K562 (cell line): ENCODE results near the gene CFAP92. TPM values are rescaled to one million over a fixed set of nuclear protein-coding genes. Genes with fewer than 3 reads are reported as not detected.

Source experiments
- ADNP ChIP-seq: fragments of 200-800 bp; sonication (Bioruptor generic); IDR thresholded peaks from 2 replicates; pipeline ENCODE4 v1.6.1; 2016; ENCODE audit warnings: missing genetic modification characterization, missing compliant biosample characterization
- ATF7 ChIP-seq: fragments of 450-650 bp; IDR thresholded peaks from 2 replicates; pipeline ENCODE4 v1.7.1; 2014; ENCODE audit warnings: mild to moderate bottlenecking, moderate library complexity
- BACH1 ChIP-seq: fragments of 200-800 bp; sonication (Bioruptor generic); IDR thresholded peaks from 2 replicates; pipeline ENCODE4 v1.6.1; 2016; ENCODE audit warnings: missing genetic modification characterization, missing compliant biosample characterization
- ELF4 ChIP-seq: fragments of 450-650 bp; formaldehyde crosslinking; IDR thresholded peaks from 2 replicates; pipeline ENCODE4 v1.4.0; 2022; ENCODE audit warnings: missing genetic modification characterization
- FOXP1 ChIP-seq: sonication (generic); formaldehyde crosslinking; IDR thresholded peaks from 2 replicates; pipeline ENCODE4 v1.8.0; 2022; ENCODE audit warnings: mild to moderate bottlenecking, missing genetic modification reagents
- HDAC8 ChIP-seq: fragments of 450-650 bp; IDR thresholded peaks from 2 replicates; pipeline ENCODE4 v1.6.1; 2016; ENCODE audit warnings: mild to moderate bottlenecking, missing genetic modification characterization, moderate library complexity, missing compliant biosample characterization
- ILF3 ChIP-seq: fragments of 450-650 bp; IDR thresholded peaks from 2 replicates; pipeline ENCODE4 v1.6.1; 2018; ENCODE audit warnings: antibody characterized with exemption, mild to moderate bottlenecking, moderate library complexity, borderline replicate concordance
- KLF6 ChIP-seq: fragments of 250-450 bp; sonication (Bioruptor Pico); IDR thresholded peaks from 2 replicates; pipeline ENCODE4 v1.4.0; 2020; ENCODE audit warnings: mild to moderate bottlenecking, moderate library complexity, borderline replicate concordance
- NR1H2 ChIP-seq: sonication (generic); formaldehyde crosslinking; IDR thresholded peaks from 2 replicates; pipeline ENCODE4 v1.4.0; 2020; ENCODE audit warnings: mild to moderate bottlenecking, missing genetic modification reagents
- RFX7 ChIP-seq: fragments of 250-450 bp; sonication (Bioruptor Pico); IDR thresholded peaks from 2 replicates; pipeline ENCODE4 v1.5.1; 2021; ENCODE audit warnings: mild to moderate bottlenecking
- SIN3B ChIP-seq: fragments of 450-650 bp; IDR thresholded peaks from 2 replicates; pipeline ENCODE4 v1.6.1; 2017; ENCODE audit warnings: low read depth, mild to moderate bottlenecking, moderate library complexity
- TAF9B ChIP-seq: fragments of 450-650 bp; IDR thresholded peaks from 2 replicates; pipeline ENCODE4 v1.6.1; 2018; ENCODE audit warnings: mild to moderate bottlenecking; ENCODE audit not compliant: partially characterized antibody
- ZBTB9 ChIP-seq: fragments of 450-650 bp; formaldehyde crosslinking; IDR thresholded peaks from 2 replicates; pipeline ENCODE4 v1.4.0; 2020; ENCODE audit warnings: mild to moderate bottlenecking, moderate library complexity
- ZNF133 ChIP-seq: fragments of 250-450 bp; sonication (Bioruptor Pico); IDR thresholded peaks from 2 replicates; pipeline ENCODE4 v1.4.0; 2020; ENCODE audit warnings: mild to moderate bottlenecking
- ZNF316 ChIP-seq: fragments of 450-650 bp; IDR thresholded peaks from 2 replicates; pipeline ENCODE4 v1.6.1; 2016
- ZNF57 ChIP-seq: fragments of 450-650 bp; formaldehyde crosslinking; IDR thresholded peaks from 2 replicates; pipeline ENCODE4 v1.4.0; 2020; ENCODE audit warnings: mild to moderate bottlenecking, moderate library complexity
- ZNF644 ChIP-seq: fragments of 200-800 bp; sonication (Bioruptor generic); IDR thresholded peaks from 2 replicates; pipeline ENCODE4 v1.6.1; 2016; ENCODE audit warnings: low read depth, missing genetic modification characterization, missing compliant biosample characterization
- ZNF707 ChIP-seq: fragments of 250-450 bp; sonication (Bioruptor Pico); conservative IDR thresholded peaks from 2 replicates; pipeline ENCODE4 v1.8.0; 2022; ENCODE audit warnings: inconsistent platforms, mild to moderate bottlenecking, moderate library complexity
- ZNF766 ChIP-seq: fragments of 200-800 bp; sonication (Bioruptor generic); conservative IDR thresholded peaks from 2 replicates; pipeline ENCODE4 v1.6.1; 2016; ENCODE audit warnings: missing genetic modification characterization, missing compliant biosample characterization
- polyA plus RNA-seq, 8 experiments: library from polyadenylated mRNA; depleted of rRNA in 4 of 8; stranded (reverse) in 5 of 8; unstranded in 3 of 8; fragments of >200 nt; fragmentation: Nextera tagmentation in 2 of 8; fragmentation: Illumina TruSeq in 1 of 8; extraction: Ambion mirVana in 2 of 8; extraction: Trizol in 1 of 8; gene quantifications; 2 replicates each; pipeline versions ENCODE4 v1.2.1 to v1.2.3, GENCODE V29; 2011 to 2014; ENCODE audit warnings: inconsistent platforms in 1 of 8, missing spikeins in 1 of 8
- total RNA-seq, 7 experiments: library from RNA; depleted of rRNA in 6 of 7; stranded (reverse); fragments of >200 nt in 6 of 7; fragmentation: Illumina TruSeq in 2 of 7; extraction: Trizol in 2 of 7; gene quantifications; 2 replicates each; pipeline versions ENCODE4 v1.2.1 to v1.2.3, GENCODE V29; 2011 to 2021; ENCODE audit warnings: low replicate concordance in 1 of 7
- TF ChIP-seq, protein P1 (sequence below): fragments of 450-650 bp; IDR thresholded peaks from 2 replicates; pipeline ENCODE4 v1.6.1; 2014; ENCODE audit warnings: low read depth, mild to moderate bottlenecking, moderate library complexity, borderline replicate concordance
- TF ChIP-seq, protein P2 (sequence below), 2 experiments: fragments of 250-450 bp in 1 of 2; fragments of 450-650 bp in 1 of 2; sonication (Bioruptor Pico) in 1 of 2; IDR thresholded peaks; 2 replicates each; pipeline versions ENCODE4 v1.6.1 to v1.8.0; 2016 to 2021; ENCODE audit warnings: mild to moderate bottlenecking in 2 of 2, moderate library complexity in 2 of 2, missing compliant biosample characterization in 1 of 2, missing genetic modification characterization in 1 of 2
- TF ChIP-seq, protein P3 (sequence below), 2 experiments: fragments of 150-350 bp in 1 of 2; IDR thresholded peaks; 2 replicates each; pipeline ENCODE4 v1.6.1; 2012 to 2016; ENCODE audit warnings: low read depth in 2 of 2, low read length in 2 of 2, mild to moderate bottlenecking in 1 of 2, moderate library complexity in 1 of 2

CFAP92 gene
- total and polyA plus RNA-seq, 9 of the 15 experiments (the other 6 are each of a cell fraction or from before 2014, with no cell fraction given): 0.06 to 0.62 (median 0.36) TPM

- TF ChIP-seq SIN3B: no peak
- no peak for TF ChIP-seq TAF9B
- no peak for TF ChIP-seq FOXP1
- no peak for TF ChIP-seq ZBTB9 (CRISPR knock-in tag)
- TF ChIP-seq NR1H2: no peak
- TF ChIP-seq, protein P1, sequence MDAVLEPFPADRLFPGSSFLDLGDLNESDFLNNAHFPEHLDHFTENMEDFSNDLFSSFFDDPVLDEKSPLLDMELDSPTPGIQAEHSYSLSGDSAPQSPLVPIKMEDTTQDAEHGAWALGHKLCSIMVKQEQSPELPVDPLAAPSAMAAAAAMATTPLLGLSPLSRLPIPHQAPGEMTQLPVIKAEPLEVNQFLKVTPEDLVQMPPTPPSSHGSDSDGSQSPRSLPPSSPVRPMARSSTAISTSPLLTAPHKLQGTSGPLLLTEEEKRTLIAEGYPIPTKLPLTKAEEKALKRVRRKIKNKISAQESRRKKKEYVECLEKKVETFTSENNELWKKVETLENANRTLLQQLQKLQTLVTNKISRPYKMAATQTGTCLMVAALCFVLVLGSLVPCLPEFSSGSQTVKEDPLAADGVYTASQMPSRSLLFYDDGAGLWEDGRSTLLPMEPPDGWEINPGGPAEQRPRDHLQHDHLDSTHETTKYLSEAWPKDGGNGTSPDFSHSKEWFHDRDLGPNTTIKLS: no peak
- no peak for TF ChIP-seq ELF4 (CRISPR knock-in tag)
- no peak for TF ChIP-seq ATF7
- no peak for TF ChIP-seq RFX7 (CRISPR knock-in tag)
- no peak for TF ChIP-seq ZNF707 (CRISPR knock-in tag)
- TF ChIP-seq ZNF316: peak; percentile 99
- no peak for TF ChIP-seq ZNF766 (CRISPR knock-in tag)
- no peak for TF ChIP-seq ZNF133 (CRISPR knock-in tag)
- TF ChIP-seq ADNP: peak; percentile 96
- TF ChIP-seq ILF3: no peak
- TF ChIP-seq KLF6 (CRISPR knock-in tag): no peak
- TF ChIP-seq, protein P2, sequence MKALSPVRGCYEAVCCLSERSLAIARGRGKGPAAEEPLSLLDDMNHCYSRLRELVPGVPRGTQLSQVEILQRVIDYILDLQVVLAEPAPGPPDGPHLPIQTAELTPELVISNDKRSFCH (CRISPR knock-in tag; IDR thresholded peaks at IDR 0.05): no peak
- TF ChIP-seq, protein P2 (tag; IDR thresholded peaks at IDR 0.05): no peak
- TF ChIP-seq, protein P3, sequence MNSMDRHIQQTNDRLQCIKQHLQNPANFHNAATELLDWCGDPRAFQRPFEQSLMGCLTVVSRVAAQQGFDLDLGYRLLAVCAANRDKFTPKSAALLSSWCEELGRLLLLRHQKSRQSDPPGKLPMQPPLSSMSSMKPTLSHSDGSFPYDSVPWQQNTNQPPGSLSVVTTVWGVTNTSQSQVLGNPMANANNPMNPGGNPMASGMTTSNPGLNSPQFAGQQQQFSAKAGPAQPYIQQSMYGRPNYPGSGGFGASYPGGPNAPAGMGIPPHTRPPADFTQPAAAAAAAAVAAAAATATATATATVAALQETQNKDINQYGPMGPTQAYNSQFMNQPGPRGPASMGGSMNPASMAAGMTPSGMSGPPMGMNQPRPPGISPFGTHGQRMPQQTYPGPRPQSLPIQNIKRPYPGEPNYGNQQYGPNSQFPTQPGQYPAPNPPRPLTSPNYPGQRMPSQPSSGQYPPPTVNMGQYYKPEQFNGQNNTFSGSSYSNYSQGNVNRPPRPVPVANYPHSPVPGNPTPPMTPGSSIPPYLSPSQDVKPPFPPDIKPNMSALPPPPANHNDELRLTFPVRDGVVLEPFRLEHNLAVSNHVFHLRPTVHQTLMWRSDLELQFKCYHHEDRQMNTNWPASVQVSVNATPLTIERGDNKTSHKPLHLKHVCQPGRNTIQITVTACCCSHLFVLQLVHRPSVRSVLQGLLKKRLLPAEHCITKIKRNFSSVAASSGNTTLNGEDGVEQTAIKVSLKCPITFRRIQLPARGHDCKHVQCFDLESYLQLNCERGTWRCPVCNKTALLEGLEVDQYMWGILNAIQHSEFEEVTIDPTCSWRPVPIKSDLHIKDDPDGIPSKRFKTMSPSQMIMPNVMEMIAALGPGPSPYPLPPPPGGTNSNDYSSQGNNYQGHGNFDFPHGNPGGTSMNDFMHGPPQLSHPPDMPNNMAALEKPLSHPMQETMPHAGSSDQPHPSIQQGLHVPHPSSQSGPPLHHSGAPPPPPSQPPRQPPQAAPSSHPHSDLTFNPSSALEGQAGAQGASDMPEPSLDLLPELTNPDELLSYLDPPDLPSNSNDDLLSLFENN (IDR thresholded peaks at IDR 0.05; ENCODE audit: low read depth in 2 of 2, low read length in 2 of 2): no peak
- no peak; the same call in 1 of the 2 replicates for TF ChIP-seq BACH1
- no peak for TF ChIP-seq ZNF644
- TF ChIP-seq ZNF57: no peak
- TF ChIP-seq HDAC8 (tag): no peak
Measured at GRCh38 chr3:128867200-128868125, 126.4 kb downstream of the CFAP92 start (continued).
